NCI-H2196 (cell line): ENCODE measurements around the gene SLC25A45.
"Not testable (repeated sequence)": the region's sequence is repeated elsewhere in the genome, so short reads cannot be mapped to it uniquely, and the experiment has no call there.

ENCODE experiments used
- DNase-seq: peaks from one replicate; lab custom pipeline; 2025; ENCODE audit not compliant: unreplicated experiment; lab: John Stamatoyannopoulos, UW

SLC25A45 gene

GRCh38 chr11:65363770-65364169, 18.7 kb downstream of the SLC25A45 start:
- DNase-seq = no peak

GRCh38 chr11:65362966-65363365, 19.5 kb downstream of the SLC25A45 start:
- DNase-seq = no peak

DNA sequence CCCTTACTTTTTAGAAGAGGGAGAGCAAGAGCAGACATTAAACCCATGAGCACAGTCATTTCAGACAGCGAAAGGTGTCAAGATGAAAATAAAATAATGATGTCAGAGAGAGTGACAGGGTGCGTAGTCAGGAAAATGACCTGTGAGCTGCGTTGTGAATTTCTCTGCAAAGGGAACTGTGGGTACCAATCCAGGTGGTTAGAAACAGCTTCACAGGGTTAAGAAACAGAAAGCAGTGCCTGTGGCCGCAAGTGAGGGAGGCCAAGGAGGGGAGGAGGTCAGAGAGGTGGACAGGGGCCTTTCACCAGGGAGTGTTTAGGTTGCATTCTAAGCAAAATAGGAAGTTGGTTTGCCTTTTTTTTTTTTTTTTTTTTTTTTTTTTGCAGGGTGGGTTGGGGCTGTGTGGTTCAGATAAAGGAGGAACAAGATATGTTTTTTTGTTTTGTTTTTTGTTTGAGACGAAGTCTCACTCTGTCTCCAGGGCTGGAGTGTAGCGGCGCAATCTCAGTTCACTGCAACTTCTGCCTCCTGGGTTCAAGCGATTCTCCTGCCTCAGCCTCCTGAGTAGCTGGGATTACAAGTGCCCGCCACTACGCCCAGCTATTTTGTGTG, 20.0 kb downstream of the SLC25A45 start:
- DNase-seq = no peak

DNA sequence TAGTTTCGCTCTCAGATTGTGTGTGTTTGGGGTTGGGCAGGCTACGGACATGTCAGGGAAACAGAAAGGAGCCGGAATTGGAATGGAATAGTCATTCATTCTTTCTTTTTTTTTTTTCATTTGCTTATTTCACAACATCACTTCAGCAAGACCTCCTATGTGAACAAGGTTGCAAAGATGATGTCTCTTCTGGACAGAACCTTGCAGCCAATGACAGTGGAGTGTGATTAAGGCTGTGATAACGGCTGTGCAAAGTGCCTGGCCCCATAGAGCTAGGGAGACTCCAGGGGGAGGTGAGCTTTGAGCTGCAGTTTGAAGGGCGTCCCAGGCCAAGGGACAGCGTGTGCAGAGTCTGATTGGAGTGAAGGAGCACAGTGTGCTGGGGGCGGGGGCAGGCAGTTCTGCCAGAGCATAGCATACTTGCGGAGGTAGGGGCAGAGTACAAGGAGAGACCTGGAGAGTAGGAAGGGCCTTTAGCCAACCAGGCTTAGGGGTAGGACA, 24.5 kb downstream of the SLC25A45 start:
- no peak for DNase-seq

- no peak for DNase-seq
These were observed 26.0 kb downstream of the SLC25A45 start for GRCh38 chr11:65356394-65356972.

- no peak for DNase-seq
These were observed 26.6 kb downstream of the SLC25A45 start for GRCh38 chr11:65355776-65356393.

DNA sequence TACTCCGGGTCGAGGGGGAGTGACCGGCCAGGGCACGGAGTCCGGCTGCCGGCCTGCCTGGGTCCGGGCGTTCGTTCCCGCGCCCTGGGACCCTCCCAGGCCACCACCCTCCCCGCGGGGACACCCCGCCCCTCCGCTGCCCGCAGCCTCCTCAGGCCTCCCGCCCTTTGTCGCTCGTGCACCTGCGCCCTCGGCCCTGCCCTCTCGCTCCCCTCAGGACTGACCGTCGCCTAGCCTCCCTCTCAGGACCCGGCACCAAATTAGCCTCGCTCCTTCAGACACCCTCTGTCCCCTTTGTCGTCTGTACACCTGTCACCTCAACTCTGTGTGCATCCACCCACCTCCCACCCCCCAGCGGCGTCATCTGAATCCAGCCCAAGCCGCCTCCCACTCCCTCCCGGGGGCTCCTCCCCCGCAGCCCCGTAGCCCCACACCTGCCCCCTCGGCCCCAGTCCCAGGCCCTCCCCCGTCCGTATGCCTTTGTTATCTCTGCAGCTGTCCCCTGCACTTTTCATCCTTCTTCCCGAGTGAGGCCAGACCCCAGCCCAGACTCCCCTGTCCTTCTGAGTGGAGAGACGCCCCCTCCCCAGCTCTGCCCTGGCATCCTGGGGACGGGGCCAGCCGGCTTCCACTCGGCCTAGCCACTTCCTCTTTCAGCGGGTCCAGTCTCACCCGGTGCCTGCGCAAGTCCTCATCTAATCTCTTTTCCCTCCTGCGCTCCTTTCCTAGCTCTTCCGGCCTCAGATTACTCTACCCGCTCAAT, 27.3 kb downstream of the SLC25A45 start:
- peak; percentile 59 for DNase-seq

GRCh38 chr11:65354265-65355012, 28.0 kb downstream of the SLC25A45 start, which contains the start of gene TIGD3:
Gene TIGD3 (plus strand): TSS chr11:65354751. CDS start chr11:65355809, 1,058 bp downstream.
- peak; percentile 97 for DNase-seq

DNA sequence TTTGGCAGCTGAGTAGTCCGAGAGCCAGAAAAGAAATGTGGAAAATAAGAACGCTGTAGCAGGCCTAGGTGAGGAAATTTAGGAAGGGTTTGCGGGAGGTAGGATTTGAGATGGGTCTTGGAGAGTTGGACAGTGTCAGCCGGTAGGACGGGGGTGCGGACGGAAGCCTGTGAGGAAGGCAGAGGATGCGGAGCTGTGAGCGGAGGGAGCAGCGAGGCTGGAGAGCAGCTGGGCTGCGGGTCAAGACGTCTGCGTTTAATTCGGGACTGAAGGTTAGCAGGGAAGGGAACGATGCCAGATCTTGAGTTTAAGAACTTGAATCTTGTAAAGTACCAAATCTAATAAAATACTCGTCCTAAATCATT, 28.6 kb downstream of the SLC25A45 start:
- no peak for DNase-seq

DNA sequence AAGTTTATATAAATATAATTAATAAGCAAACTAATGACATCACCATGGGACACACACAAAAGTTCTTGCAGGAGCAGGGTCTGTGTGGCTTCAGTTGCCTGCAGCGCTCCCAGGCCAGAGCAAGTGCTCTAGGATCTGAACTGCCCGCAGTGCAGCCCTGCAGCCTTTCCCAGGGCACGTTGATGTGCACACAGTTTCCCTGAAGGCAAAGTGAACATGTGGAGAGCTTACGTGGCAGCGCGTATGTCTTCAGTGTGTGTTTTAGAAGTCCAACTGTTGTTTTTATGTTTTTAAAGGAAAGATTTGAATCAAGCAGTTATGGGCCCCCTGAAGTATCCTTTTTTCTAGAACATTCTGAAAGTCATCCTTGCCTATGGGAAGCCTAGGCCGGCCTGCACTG, 29.1 kb downstream of the SLC25A45 start:
- no peak for DNase-seq

- DNase-seq = peak; percentile 7
These were observed 29.7 kb downstream of the SLC25A45 start for GRCh38 chr11:65352783-65353182.

- DNase-seq = no peak
These were observed 30.9 kb downstream of the SLC25A45 start for GRCh38 chr11:65351511-65351910.

DNA sequence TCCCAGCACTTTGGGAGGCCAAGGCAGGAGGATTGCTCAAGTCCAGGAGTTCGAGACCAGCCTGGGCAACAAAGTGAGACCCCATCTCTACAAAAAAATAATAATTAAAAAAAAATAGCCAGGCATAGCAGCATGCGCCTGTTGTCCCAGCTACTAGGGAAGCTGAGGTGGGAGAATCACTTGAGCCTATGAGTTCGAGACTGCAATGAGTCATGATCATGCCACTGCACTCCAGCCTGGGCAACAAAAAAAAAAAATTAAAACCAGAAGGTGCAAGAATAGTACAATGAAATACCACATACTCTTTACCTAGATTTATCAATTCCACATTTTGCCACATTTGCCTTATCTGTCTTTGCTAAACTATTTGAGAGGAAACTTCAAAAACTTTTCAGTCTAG, 40.6 kb downstream of the SLC25A45 start:
- no peak for DNase-seq

- DNase-seq = no peak
These were observed 42.2 kb downstream of the SLC25A45 start for GRCh38 chr11:65340226-65340625.

- no peak for DNase-seq
These were observed 43.8 kb downstream of the SLC25A45 start for GRCh38 chr11:65338676-65339075.

GRCh38 chr11:65334696-65335295, 47.6 kb downstream of the SLC25A45 start:
- no peak for DNase-seq

DNA sequence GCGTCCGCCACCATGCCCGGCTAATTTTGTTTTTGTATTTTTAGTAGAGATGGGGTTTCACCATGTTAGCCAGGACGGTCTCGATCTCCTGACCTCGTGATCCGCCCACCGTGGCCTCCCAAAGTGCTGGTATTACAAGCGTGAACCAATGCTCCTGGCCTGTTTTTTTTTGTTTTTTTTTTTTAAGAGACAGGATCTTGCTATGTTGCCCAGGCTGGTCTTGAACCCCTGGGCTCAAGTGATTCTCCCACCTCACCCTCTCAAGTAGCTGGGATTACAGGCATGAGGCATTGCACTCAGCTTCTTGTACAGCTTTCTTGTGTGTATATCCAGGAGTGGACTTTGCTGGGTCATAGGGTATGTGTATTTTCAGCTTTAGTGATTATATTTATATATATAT, 49.9 kb downstream of the SLC25A45 start:
- not testable (repeated sequence) for DNase-seq

GRCh38 chr11:65330544-65330943, 51.9 kb downstream of the SLC25A45 start:
- DNase-seq = no peak

DNA sequence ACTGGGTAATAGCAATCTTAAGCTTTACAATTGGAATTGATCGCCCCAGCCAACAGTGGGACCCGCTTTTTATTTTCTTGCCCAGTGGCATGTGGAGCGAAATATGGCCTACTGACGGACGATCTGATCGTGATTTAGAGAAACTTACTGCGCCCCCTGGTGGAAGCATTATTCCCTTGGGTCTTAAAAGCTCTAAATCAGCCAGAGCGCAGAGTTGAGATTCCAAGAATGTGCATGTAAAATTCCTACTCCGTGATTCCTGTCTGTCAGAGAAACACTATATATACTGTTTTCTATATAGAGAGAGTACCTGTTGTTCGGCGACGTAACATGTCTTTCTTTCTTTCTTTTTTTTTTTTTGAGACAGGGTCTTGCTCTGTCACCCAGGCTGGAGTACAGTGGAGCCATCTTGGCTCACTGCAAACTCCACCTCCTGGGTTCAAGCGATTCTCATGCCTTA, 52.5 kb downstream of the SLC25A45 start:
- peak; percentile 93 for DNase-seq

GRCh38 chr11:65329478-65329877, 53.0 kb downstream of the SLC25A45 start:
- DNase-seq = no peak
